Smooth muscle cell of the pulmonary artery (primary cell): Measurements from ENCODE around the gene PLXNB1. TPM values are rescaled to one million over a fixed set of nuclear protein-coding genes. Genes with fewer than 3 reads are reported as not detected.

Experiments used
- total RNA-seq: library from RNA; depleted of rRNA; stranded (reverse); fragments of >200 nt; gene quantifications from 2 replicates; pipeline ENCODE4 v1.2.3, GENCODE V29; 2014

Gene PLXNB1, protein sequence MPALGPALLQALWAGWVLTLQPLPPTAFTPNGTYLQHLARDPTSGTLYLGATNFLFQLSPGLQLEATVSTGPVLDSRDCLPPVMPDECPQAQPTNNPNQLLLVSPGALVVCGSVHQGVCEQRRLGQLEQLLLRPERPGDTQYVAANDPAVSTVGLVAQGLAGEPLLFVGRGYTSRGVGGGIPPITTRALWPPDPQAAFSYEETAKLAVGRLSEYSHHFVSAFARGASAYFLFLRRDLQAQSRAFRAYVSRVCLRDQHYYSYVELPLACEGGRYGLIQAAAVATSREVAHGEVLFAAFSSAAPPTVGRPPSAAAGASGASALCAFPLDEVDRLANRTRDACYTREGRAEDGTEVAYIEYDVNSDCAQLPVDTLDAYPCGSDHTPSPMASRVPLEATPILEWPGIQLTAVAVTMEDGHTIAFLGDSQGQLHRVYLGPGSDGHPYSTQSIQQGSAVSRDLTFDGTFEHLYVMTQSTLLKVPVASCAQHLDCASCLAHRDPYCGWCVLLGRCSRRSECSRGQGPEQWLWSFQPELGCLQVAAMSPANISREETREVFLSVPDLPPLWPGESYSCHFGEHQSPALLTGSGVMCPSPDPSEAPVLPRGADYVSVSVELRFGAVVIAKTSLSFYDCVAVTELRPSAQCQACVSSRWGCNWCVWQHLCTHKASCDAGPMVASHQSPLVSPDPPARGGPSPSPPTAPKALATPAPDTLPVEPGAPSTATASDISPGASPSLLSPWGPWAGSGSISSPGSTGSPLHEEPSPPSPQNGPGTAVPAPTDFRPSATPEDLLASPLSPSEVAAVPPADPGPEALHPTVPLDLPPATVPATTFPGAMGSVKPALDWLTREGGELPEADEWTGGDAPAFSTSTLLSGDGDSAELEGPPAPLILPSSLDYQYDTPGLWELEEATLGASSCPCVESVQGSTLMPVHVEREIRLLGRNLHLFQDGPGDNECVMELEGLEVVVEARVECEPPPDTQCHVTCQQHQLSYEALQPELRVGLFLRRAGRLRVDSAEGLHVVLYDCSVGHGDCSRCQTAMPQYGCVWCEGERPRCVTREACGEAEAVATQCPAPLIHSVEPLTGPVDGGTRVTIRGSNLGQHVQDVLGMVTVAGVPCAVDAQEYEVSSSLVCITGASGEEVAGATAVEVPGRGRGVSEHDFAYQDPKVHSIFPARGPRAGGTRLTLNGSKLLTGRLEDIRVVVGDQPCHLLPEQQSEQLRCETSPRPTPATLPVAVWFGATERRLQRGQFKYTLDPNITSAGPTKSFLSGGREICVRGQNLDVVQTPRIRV (N-terminal part only)
- total RNA-seq: 23.8 and 37.3 TPM in 2 replicates

DNA sequence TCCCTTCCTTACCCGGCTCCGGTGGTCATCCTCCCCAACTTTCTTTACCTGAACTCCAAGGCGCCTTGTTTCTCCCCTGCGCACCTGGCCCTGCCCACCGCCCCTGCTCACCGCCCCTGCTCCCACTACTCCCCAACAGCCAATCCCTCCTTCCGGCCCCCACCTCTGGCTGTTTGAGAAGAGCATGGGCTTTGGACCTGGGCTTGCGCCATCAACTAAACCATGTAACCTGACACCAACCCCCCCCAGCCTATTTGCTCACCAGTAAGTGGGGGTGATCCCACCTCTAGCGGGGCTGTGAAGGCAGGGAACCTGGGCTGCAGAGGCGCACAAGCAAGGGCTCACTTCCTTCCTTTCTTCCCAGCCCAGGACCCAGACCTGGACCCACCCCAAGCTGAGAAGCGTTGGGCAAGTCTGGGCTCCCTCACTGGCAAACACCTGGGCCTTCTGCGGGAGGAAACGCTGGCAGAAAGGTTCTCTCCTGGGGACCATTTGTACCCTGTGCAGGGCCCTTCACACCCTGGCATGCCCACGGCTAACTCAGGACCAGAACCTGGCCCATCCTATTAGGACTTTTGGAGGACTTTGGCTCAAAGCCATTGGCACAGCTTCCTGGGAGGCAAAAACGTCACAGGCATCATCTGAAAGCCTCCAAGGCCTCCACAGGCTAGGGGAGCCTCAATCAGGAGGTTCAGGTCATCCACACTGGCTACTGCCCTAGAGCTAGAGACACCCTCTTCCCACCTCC, at the start of gene PLXNB1:
Gene PLXNB1, minus strand, starts transcription at position 127 of the 748 bp plus-strand sequence. CDS start 5,475 bp downstream, outside the sequence.

DNA sequence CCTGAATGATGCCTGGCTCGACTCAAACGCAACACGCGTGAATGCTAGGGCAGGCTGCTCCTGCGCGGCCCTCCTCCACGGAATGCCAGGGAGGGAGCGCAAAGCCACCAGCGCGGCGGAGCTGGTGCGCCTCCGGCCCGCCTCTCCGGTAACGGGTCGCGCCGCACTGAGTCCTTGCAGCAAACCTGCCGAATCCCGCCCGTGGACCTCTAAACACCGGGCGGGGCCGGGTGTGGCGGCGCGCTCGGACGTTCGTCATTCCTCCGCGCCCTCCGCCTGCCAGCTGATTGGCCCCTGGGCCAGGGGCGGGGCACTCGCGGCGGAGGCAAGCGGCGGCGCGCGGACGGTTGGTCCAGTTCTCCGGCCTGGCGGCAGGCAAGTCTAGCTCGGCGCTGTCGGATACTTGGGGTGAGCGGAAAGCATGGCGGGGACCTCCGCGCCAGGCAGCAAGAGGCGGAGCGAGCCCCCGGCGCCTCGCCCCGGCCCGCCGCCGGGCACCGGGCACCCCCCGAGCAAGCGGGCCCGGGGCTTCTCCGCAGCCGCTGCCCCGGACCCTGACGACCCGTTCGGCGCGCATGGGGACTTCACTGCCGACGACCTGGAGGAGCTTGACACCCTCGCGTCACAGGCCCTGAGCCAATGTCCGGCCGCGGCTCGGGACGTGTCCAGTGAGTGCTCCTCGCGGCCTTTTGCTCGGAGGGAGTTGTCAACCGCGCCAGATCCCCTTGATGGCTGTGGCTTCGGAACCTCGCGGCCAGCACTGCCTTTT, 16.7 kb upstream of the PLXNB1 start, which contains the start of gene ATRIP:
Gene ATRIP, plus strand, starts transcription at position 313 of the 769 bp plus-strand sequence. Its CDS starts 109 bp downstream, at position 422.

DNA sequence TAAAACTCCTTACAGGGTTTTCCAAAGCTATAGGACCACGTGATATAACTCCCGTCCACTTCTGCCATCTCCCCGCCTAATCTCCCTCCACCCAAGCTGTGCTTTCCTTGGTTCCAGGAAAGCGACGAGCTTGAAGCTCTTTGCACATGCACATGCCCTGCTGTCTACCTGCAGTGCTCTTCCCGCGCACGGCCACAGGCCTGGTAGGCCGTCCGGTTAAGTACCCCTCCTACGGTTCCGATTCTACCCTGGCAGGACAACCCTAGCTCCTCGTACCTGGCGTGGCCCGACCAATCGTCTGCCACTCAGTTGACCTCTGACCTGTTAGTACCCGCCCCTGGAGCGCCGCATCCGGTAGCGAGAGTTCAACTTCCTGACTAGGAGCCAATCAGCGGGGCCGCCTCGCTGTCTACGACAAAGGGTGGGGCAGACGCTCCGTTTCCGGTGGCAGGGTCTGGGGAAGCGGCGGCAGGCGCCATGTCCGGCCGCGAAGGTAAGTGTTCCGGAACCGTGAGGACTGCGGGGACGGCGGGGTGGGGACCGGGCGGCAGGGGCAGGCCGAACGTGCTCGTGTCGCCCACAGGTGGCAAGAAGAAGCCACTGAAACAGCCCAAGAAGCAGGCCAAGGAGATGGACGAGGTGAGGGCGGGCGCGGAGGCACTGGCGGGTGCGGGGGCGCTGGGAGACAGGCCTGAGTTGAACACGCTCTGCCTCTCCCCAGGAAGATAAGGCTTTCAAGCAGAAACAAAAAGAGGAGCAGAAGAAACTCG, 10.1 kb upstream of the PLXNB1 start, which contains the start of the genes CCDC51 and TMA7:
Gene CCDC51, minus strand, starts transcription at position 300 of the 770 bp plus-strand sequence. CDS start 4,991 bp downstream, outside the sequence.
Gene TMA7, plus strand, starts transcription at position 438 of the 770 bp plus-strand sequence. Its CDS starts 40 bp downstream, at position 478.

DNA sequence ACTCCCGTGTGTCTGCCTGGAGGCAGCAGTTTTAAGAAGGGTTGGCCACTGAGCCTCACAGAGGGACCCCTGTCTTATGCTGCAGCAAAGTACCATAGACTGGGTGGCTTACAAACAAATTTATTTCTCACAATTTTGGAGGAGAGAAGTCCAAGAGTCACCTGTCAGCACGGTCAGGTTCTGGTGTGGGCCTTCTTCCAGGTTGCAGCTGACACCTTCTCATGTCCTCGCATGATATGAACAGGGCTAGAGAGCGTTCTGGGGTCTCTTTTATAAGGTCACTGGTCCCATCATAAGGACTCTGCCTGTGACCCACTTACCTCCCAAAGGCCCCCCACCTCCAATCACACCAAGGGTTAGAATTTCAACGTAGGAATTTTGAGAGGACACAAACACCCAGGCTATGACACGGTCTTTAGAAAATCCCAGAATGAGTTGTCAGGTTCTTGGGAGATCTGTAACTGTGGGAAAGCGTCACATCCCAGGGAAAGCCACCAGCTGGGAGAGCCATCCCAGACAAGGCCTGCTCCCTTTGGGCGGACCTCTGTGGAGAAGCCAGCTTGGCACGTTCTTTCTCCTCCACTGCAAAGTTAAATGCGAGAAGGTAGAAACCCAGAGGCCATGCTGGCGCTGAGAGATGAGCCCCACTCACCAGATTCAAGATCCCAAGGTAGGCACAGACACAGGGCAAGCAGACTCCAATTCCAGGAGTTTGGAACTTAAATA, 58.1 kb downstream of the PLXNB1 start, which contains the start of gene FBXW12:
Gene FBXW12, plus strand, starts transcription at position 569 of the 726 bp plus-strand sequence. CDS start 549 bp downstream, outside the sequence.

Other genes starting within 250 kb of the PLXNB1 start
- gene CDC25A, start 241.7 kb downstream of the PLXNB1 start, total RNA-seq: 2.3 and 2.5 TPM in 2 replicates
- gene CAMP, start 206.6 kb downstream of the PLXNB1 start, total RNA-seq: not detected in 2 replicates
- gene ZNF589, start 189.0 kb downstream of the PLXNB1 start, total RNA-seq: 4.9 and 6.9 TPM in 2 replicates
- 21.3 and 21.6 TPM in 2 replicates for gene NME6, start 128.7 kb downstream of the PLXNB1 start, total RNA-seq
- gene SPINK8, start 96.4 kb downstream of the PLXNB1 start, total RNA-seq: not detected in 2 replicates
- not detected in 2 replicates for gene FBXW12, start 57.9 kb downstream of the PLXNB1 start, total RNA-seq
- gene CCDC51, start 10.0 kb upstream of the PLXNB1 start, total RNA-seq: 11.3 and 12.6 TPM in 2 replicates
- gene TMA7, start 10.2 kb upstream of the PLXNB1 start, total RNA-seq: 69.9 and 93.4 TPM in 2 replicates
- 5.1 and 6.3 TPM in 2 replicates for gene ATRIP, start 16.7 kb upstream of the PLXNB1 start, total RNA-seq
- gene SHISA5, start 74.1 kb upstream of the PLXNB1 start, total RNA-seq: 134 and 160 TPM in 2 replicates
- gene PFKFB4, start 126.7 kb upstream of the PLXNB1 start, total RNA-seq: 59.8 and 62.5 TPM in 2 replicates
- gene UCN2, start 133.7 kb upstream of the PLXNB1 start, total RNA-seq: 0.98 and 1.4 TPM in 2 replicates
- gene COL7A1, start 165.2 kb upstream of the PLXNB1 start, total RNA-seq: 32.6 and 40.7 TPM in 2 replicates
- 229 and 273 TPM in 2 replicates for gene UQCRC1, start 179.6 kb upstream of the PLXNB1 start, total RNA-seq
- gene TMEM89, start 191.7 kb upstream of the PLXNB1 start, total RNA-seq: not detected in 2 replicates
- 19.3 and 20.7 TPM in 2 replicates for gene SLC26A6, start 205.4 kb upstream of the PLXNB1 start, total RNA-seq
- 0.91 and 2.9 TPM in 2 replicates for gene CELSR3, start 232.8 kb upstream of the PLXNB1 start, total RNA-seq